ENCODE results near the gene NTPCR. TPM values are rescaled to one million over a fixed set of nuclear protein-coding genes. Genes with fewer than 3 reads are reported as not detected.

Gene NTPCR
- total RNA-seq, 1 experiment from 2014 or later = 34.2 TPM

DNA sequence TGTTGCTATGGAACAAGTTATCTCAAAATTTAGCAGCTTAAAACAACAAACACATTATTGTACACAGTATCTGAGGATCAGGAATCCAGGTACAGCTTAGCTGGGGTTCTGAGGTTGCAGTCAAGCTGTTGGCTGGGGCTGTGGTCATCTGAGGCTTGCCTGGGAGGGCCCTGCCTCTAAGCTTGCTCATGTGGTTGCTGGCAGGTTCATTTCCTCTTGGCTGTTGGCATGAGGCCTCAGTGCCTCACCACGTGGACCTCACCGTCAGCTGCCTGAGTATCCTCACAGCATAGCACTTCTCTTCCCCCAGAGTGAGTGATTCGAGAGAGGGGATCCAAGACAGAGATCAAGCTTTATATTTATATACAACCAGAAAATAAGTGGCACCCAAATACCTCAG lies 18.6 kb downstream of the NTPCR start:
- H2AFZ ChIP-seq (ENCODE audit: low read depth, low read length, poor library complexity, severe bottlenecking) = no peak overlapping the region
- no peaks in the 10 kb centered on the region for H3K27me3 ChIP-seq (ENCODE audit: insufficient read depth, low read length)
- H4K20me1 ChIP-seq (ENCODE audit: insufficient read depth) = no peaks in the 10 kb centered on the region
- H3K4me1 ChIP-seq (ENCODE audit: control insufficient read depth in 1 of 2, insufficient read depth in 2 of 2, low read length in 2 of 2) = no peaks in the 10 kb centered on the region
- 0 out of 2 replicates have a peak, but pooled peaks cover 5% of the 10 kb centered on the region for H3K79me2 ChIP-seq (ENCODE audit: insufficient read depth, low read length)
- ATAC-seq (no peak), DNase-seq (ENCODE audit: low read depth, low spot score) (no peak)
- intact Hi-C loops (cut with micrococcal nuclease) = no loop called here
- TF ChIP-seq EGR1 (IDR thresholded peaks at IDR 0.05; ENCODE audit: low read depth) = no peak
- BruUV-seq (replicated peaks) = no TSS peak
- H3K9me3 ChIP-seq (ENCODE audit: control insufficient read depth in 1 of 2, insufficient read depth in 1 of 2, low read depth in 1 of 2, low read length in 2 of 2) = peaks cover 4% of the 10 kb centered on the region in 2 experiments; a peak in 2 of 4 replicates
- H3K9ac ChIP-seq (ENCODE audit: low read length) = no peak overlapping the region
- H3K4me3 ChIP-seq (replicated peaks in 1 of 2; ENCODE audit: low read depth in 1 of 2, low read length in 2 of 2) = no peak overlapping the region
- ChIA-PET POLR2A (no interaction called here), CTCF (no interaction called here), RAD21 (ENCODE audit: low non-redundant PET in 1 of 2, low total read pairs in 2 of 2, uncharacterized antibody in 2 of 2, unreplicated experiment in 2 of 2) (no interaction called here)
- H3K4me2 ChIP-seq (ENCODE audit: low read length) = no peak overlapping the region
- no peaks in the 10 kb centered on the region for H3K9me2 ChIP-seq (ENCODE audit: insufficient read depth)
- peaks cover 5 to 23% of the 10 kb centered on the region in 2 experiments; a peak in 3 of 4 replicates for H3K36me3 ChIP-seq (ENCODE audit: control insufficient read depth in 1 of 2, insufficient read depth in 2 of 2, low read length in 2 of 2)
- no peak overlapping the region for H3K27ac ChIP-seq (ENCODE audit: low read depth, low read length)

DNA sequence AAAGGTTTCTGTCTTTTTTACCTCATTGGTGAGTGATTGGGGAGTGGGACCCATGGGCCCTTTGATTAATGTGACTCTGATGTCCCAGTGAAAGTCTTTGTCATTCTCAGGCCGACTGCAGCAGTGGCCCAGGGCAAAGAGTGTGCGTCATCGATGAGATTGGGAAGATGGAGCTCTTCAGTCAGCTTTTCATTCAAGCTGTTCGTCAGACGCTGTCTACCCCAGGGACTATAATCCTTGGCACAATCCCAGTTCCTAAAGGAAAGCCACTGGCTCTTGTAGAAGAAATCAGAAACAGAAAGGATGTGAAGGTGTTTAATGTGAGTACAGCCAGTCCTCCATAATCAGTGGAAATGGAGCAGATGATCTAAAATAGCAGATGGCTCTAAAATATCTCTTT lies 19.4 kb downstream of the NTPCR start:
- Histone ChIP-seq H3K9me3 (ENCODE audit: control insufficient read depth in 1 of 2, insufficient read depth in 1 of 2, low read depth in 1 of 2, low read length in 2 of 2) (peaks cover 4% of the 10 kb centered on the region in 2 experiments; a peak in 2 of 4 replicates), H3K9me2 (ENCODE audit: insufficient read depth) (no peaks in the 10 kb centered on the region), H3K4me3 (replicated peaks in 1 of 2; ENCODE audit: low read depth in 1 of 2, low read length in 2 of 2) (no peak overlapping the region), H3K4me2 (ENCODE audit: low read length) (no peak overlapping the region), H3K79me2 (ENCODE audit: insufficient read depth, low read length) (0 out of 2 replicates have a peak, but pooled peaks cover 5% of the 10 kb centered on the region), H3K27me3 (ENCODE audit: insufficient read depth, low read length) (no peaks in the 10 kb centered on the region), H3K36me3 (ENCODE audit: control insufficient read depth in 1 of 2, insufficient read depth in 2 of 2, low read length in 2 of 2) (peaks cover 5 to 23% of the 10 kb centered on the region in 2 experiments; a peak in 3 of 4 replicates), H3K9ac (ENCODE audit: low read length) (no peak overlapping the region), H2AFZ (ENCODE audit: low read depth, low read length, poor library complexity, severe bottlenecking) (no peak overlapping the region), H4K20me1 (ENCODE audit: insufficient read depth) (no peaks in the 10 kb centered on the region), H3K4me1 (ENCODE audit: control insufficient read depth in 1 of 2, insufficient read depth in 2 of 2, low read length in 2 of 2) (no peaks in the 10 kb centered on the region), H3K27ac (ENCODE audit: low read depth, low read length) (no peak overlapping the region)
- TF ChIP-seq EZH2 (IDR thresholded peaks at IDR 0.05) (no peak), TCF7L2 (IDR thresholded peaks at IDR 0.05; ENCODE audit: borderline replicate concordance, extremely low read depth, insufficient read depth, insufficient read length) (no peak), JUND (IDR thresholded peaks at IDR 0.05) (no peak), SRF (IDR thresholded peaks at IDR 0.05; ENCODE audit: low read depth) (no peak)
- TF ChIP-seq, protein P1, sequence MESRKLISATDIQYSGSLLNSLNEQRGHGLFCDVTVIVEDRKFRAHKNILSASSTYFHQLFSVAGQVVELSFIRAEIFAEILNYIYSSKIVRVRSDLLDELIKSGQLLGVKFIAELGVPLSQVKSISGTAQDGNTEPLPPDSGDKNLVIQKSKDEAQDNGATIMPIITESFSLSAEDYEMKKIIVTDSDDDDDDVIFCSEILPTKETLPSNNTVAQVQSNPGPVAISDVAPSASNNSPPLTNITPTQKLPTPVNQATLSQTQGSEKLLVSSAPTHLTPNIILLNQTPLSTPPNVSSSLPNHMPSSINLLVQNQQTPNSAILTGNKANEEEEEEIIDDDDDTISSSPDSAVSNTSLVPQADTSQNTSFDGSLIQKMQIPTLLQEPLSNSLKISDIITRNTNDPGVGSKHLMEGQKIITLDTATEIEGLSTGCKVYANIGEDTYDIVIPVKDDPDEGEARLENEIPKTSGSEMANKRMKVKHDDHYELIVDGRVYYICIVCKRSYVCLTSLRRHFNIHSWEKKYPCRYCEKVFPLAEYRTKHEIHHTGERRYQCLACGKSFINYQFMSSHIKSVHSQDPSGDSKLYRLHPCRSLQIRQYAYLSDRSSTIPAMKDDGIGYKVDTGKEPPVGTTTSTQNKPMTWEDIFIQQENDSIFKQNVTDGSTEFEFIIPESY (IDR thresholded peaks at IDR 0.05; ENCODE audit: extremely low read depth, insufficient replicate concordance, low read length) = no peak
- ChIA-PET CTCF (no interaction called here), RAD21 (ENCODE audit: low non-redundant PET in 1 of 2, low total read pairs in 2 of 2, uncharacterized antibody in 2 of 2, unreplicated experiment in 2 of 2) (no interaction called here), POLR2A (no interaction called here)
- no TSS peak for BruUV-seq (replicated peaks)
- intact Hi-C loops (cut with micrococcal nuclease) = no loop called here
- ATAC-seq = no peak
- no peak for DNase-seq (ENCODE audit: low read depth, low spot score)

All from HCT116 (cell line).